ENCODE results near the gene NTRK2.

DNA sequence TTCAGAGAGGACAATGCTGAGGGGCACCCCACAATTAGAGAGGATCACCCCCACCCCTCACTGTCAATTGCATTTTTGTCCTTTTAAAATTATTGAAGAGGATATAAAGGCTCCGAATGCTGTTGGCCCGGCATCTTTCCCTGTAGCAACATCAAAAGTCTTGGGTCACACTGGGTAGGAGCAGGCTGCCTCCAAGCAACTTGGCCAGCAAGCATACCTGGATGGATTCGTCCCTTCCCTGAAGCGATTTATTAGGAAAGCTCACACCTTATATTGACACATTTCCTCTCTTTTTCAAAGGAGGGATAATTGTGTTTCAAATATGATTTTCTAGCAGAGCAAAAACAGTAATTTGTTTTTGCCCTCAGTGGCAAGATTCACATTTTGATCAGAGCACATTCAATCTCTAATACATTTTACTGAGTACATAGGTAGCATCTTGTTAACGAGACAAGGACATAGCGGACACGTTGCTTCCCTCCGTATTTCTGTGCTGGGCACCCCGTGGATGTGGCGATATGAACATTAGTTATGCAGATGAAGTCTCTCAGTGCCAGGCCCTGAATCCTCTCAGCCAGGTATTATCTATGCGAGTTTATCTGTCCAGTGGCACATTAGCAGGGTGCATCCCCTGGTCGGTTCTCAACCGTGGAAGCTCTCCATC is 321.5 kb downstream of the NTRK2 start:
- TF ChIP-seq, protein P1, sequence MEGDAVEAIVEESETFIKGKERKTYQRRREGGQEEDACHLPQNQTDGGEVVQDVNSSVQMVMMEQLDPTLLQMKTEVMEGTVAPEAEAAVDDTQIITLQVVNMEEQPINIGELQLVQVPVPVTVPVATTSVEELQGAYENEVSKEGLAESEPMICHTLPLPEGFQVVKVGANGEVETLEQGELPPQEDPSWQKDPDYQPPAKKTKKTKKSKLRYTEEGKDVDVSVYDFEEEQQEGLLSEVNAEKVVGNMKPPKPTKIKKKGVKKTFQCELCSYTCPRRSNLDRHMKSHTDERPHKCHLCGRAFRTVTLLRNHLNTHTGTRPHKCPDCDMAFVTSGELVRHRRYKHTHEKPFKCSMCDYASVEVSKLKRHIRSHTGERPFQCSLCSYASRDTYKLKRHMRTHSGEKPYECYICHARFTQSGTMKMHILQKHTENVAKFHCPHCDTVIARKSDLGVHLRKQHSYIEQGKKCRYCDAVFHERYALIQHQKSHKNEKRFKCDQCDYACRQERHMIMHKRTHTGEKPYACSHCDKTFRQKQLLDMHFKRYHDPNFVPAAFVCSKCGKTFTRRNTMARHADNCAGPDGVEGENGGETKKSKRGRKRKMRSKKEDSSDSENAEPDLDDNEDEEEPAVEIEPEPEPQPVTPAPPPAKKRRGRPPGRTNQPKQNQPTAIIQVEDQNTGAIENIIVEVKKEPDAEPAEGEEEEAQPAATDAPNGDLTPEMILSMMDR (IDR thresholded peaks at IDR 0.05 in 2 of 3, conservative IDR thresholded peaks at IDR 0.05 in 1 of 3; ENCODE audit: control insufficient read depth in 2 of 3, extremely low read depth in 1 of 3, insufficient read depth in 1 of 3, low read depth in 3 of 3, low read length in 3 of 3), result no peak
- TF ChIP-seq HDAC2 (IDR thresholded peaks at IDR 0.05) (no peak), POLR2A (IDR thresholded peaks at IDR 0.05; ENCODE audit: low read depth, low read length) (no peak), POLR2AphosphoS5 (IDR thresholded peaks at IDR 0.05; ENCODE audit: low read length) (no peak), YY1 (IDR thresholded peaks at IDR 0.05; ENCODE audit: low read depth, low read length) (no peak), BHLHE40 (IDR thresholded peaks at IDR 0.05; ENCODE audit: borderline replicate concordance in 1 of 2, low read depth in 2 of 2, low read length in 1 of 2) (no peak), STAT3 (IDR thresholded peaks at IDR 0.05; ENCODE audit: low read depth, low read length) (no peak), EZH2 (IDR thresholded peaks at IDR 0.05; ENCODE audit: borderline replicate concordance, control insufficient read depth, low read depth, low read length) (no peak), TCF12 (IDR thresholded peaks at IDR 0.05; ENCODE audit: low read depth, low read length) (no peak)
- TF ChIP-seq, protein P2, sequence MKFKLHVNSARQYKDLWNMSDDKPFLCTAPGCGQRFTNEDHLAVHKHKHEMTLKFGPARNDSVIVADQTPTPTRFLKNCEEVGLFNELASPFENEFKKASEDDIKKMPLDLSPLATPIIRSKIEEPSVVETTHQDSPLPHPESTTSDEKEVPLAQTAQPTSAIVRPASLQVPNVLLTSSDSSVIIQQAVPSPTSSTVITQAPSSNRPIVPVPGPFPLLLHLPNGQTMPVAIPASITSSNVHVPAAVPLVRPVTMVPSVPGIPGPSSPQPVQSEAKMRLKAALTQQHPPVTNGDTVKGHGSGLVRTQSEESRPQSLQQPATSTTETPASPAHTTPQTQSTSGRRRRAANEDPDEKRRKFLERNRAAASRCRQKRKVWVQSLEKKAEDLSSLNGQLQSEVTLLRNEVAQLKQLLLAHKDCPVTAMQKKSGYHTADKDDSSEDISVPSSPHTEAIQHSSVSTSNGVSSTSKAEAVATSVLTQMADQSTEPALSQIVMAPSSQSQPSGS (IDR thresholded peaks at IDR 0.05; ENCODE audit: low read length), result no peak
- TF ChIP-seq, protein P3, sequence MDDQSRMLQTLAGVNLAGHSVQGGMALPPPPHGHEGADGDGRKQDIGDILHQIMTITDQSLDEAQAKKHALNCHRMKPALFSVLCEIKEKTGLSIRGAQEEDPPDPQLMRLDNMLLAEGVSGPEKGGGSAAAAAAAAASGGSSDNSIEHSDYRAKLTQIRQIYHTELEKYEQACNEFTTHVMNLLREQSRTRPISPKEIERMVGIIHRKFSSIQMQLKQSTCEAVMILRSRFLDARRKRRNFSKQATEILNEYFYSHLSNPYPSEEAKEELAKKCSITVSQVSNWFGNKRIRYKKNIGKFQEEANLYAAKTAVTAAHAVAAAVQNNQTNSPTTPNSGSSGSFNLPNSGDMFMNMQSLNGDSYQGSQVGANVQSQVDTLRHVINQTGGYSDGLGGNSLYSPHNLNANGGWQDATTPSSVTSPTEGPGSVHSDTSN (IDR thresholded peaks at IDR 0.05; ENCODE audit: insufficient replicate concordance, low read depth, low read length), result no peak
